Bronchial epithelial cell (primary cell): ENCODE measurements around the gene UBE2Q2. TPM values are rescaled to one million over a fixed set of nuclear protein-coding genes. Genes with fewer than 3 reads are reported as not detected.
"Not testable (repeated sequence)": the region's sequence is repeated elsewhere in the genome, so short reads cannot be mapped to it uniquely, and the experiment has no call there.

ENCODE experiments used
- DNase-seq: peaks from one replicate; pipeline ENCODE4 v3.0.0-alpha.2; 2010; ENCODE audit warnings: low read depth
- FAIRE-seq: peaks from 2 replicates; lab custom pipeline; 2011; peaks lifted over from hg19 to GRCh38; lab: Jason Lieb, UNC
- H3K27me3 ChIP-seq: 2 replicates; pipeline ENCODE4 v1.5.1; 2011; ENCODE audit warnings: low read length; ENCODE audit not compliant: control insufficient read depth, insufficient read depth
- H3K36me3 ChIP-seq: 2 replicates; pipeline ENCODE4 v1.5.1; 2011; ENCODE audit warnings: low read length; ENCODE audit not compliant: control insufficient read depth, insufficient read depth
- H3K4me3 ChIP-seq: 2 replicates; pipeline ENCODE4 v1.5.1; 2011; ENCODE audit warnings: mild to moderate bottlenecking, low read depth, low read length, control low read depth
- total RNA-seq: library from RNA; depleted of rRNA; stranded (reverse); fragments of >200 nt; gene quantifications from 2 replicates; pipeline ENCODE4 v1.2.1, GENCODE V29; 2014
- TF ChIP-seq, protein P1 (sequence below): IDR thresholded peaks from 2 replicates; pipeline ENCODE4 v1.5.1; 2011; ENCODE audit warnings: mild to moderate bottlenecking, moderate library complexity, low read length, control low read depth, inconsistent platforms; ENCODE audit not compliant: insufficient read depth, severe bottlenecking

The UBE2Q2 gene
- total RNA-seq, 1 donor from 2014 or later, result 32.1 TPM

DNA sequence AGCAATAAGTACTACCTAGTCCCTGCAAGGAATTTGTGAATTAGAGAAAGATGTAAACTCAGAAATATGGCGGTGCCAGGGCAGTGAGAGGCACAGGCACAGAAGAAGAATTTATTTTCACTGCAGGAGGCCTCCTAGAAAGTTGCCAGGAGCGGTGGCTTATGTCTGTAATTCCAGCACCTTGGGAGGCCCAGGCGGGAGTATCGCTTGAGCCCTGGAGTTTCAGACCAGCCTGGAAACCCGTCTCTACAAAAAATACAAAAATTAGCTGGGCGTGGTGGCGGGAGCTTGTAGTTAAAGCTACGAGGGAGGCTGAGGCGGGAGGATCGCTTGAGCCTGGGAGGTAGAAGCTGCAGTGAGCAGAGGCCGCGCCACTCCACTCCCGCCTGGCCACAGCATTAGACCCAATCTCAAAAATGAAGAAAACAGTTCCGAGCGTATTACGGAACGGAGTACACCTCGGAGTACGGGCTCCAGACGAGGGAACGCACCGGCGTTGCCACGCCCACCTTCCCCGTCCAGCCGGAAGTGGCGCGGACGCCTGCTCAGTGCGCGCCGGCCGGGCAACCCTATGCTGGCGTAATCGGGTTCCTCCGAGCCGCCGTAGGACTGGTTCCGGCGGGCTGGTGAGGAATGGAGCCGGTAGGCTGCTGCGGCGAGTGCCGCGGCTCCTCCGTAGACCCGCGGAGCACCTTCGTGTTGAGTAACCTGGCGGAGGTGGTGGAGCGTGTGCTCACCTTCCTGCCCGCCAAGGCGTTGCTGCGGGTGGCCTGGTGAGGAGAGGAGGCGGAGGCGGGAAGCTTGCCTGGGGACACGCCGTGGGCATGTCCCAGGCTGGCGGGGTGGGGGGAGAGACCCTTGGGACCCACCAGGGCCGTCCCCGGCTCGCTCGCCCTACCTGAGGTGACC, 60.3 kb downstream of the UBE2Q2 start, which contains the start of gene FBXO22:
Gene FBXO22, plus strand, starts transcription at position 548 of the 909 bp plus-strand sequence. Its CDS starts 86 bp downstream, at position 634.
- TF ChIP-seq, protein P1, sequence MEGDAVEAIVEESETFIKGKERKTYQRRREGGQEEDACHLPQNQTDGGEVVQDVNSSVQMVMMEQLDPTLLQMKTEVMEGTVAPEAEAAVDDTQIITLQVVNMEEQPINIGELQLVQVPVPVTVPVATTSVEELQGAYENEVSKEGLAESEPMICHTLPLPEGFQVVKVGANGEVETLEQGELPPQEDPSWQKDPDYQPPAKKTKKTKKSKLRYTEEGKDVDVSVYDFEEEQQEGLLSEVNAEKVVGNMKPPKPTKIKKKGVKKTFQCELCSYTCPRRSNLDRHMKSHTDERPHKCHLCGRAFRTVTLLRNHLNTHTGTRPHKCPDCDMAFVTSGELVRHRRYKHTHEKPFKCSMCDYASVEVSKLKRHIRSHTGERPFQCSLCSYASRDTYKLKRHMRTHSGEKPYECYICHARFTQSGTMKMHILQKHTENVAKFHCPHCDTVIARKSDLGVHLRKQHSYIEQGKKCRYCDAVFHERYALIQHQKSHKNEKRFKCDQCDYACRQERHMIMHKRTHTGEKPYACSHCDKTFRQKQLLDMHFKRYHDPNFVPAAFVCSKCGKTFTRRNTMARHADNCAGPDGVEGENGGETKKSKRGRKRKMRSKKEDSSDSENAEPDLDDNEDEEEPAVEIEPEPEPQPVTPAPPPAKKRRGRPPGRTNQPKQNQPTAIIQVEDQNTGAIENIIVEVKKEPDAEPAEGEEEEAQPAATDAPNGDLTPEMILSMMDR, result no peak
- DNase-seq, result peak; percentile 80
- FAIRE-seq, result no peak
- Histone ChIP-seq H3K27me3 (no peaks in the 10 kb centered on the region), H3K4me3 (peak within 1 kb of the TSS; percentile 76), H3K36me3 (peaks cover 11% of the 10 kb centered on the region)

DNA sequence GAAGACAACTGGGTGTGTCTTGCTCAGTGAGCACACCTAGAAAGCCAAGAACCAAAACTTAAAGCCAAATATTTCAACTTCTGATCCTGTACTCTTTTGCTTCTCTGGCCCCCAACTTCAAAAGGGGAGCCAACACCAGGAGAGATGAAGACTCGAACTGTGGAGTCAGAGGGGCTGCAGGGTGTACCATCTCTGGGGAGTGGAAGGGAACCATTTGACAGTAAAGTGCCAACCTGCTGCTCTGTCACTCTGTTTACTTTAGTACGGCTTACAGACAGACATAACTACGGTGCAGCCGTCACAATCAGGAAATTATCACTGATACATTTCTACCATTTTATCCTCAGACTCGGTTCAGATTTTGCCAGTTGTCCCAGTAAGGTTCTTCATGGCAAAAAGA, 62.0 kb downstream of the UBE2Q2 start:
- no peak for DNase-seq
- no peak overlapping the region for H3K4me3 ChIP-seq
- peaks cover 8% of the 10 kb centered on the region for H3K36me3 ChIP-seq
- H3K27me3 ChIP-seq, result no peaks in the 10 kb centered on the region
- TF ChIP-seq, protein P1, result no peak
- no peak for FAIRE-seq

- not testable (repeated sequence) for H3K36me3 ChIP-seq
These were observed 67.1 kb downstream of the UBE2Q2 start for GRCh38 chr15:75910355-75910754.

DNA sequence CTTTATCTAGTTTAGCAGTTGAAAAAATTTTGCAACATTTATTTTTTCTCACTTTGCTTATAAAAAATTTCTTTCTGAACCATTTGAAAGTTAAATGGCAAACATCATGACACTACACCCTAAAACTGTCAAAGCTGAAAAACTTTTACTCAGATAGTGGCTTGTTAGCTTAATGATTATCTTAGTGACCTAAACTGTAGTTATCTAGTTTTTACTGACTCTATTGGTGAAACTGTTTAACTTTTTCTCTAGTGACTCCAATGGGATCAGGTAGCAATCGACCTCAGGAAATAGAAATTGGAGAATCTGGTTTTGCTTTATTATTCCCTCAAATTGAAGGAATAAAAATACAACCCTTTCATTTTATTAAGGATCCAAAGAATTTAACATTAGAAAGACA, 73.7 kb downstream of the UBE2Q2 start:
- FAIRE-seq (no peak), DNase-seq (no peak)
- Histone ChIP-seq H3K4me3 (no peak overlapping the region), H3K36me3 (peaks cover 11% of the 10 kb centered on the region), H3K27me3 (no peaks in the 10 kb centered on the region)
- TF ChIP-seq, protein P1, result no peak

More at GRCh38 chr15:75910355-75910754, 67.1 kb downstream of the UBE2Q2 start:
- not testable (repeated sequence) for FAIRE-seq, H3K27me3 ChIP-seq, DNase-seq, H3K4me3 ChIP-seq

GRCh38 chr15:75918135-75918534, 74.9 kb downstream of the UBE2Q2 start:
- Histone ChIP-seq H3K4me3 (no peak overlapping the region), H3K27me3 (no peaks in the 10 kb centered on the region), H3K36me3 (peaks cover 11% of the 10 kb centered on the region)
- DNase-seq (no peak), FAIRE-seq (no peak)
- TF ChIP-seq, protein P1, result no peak

DNA sequence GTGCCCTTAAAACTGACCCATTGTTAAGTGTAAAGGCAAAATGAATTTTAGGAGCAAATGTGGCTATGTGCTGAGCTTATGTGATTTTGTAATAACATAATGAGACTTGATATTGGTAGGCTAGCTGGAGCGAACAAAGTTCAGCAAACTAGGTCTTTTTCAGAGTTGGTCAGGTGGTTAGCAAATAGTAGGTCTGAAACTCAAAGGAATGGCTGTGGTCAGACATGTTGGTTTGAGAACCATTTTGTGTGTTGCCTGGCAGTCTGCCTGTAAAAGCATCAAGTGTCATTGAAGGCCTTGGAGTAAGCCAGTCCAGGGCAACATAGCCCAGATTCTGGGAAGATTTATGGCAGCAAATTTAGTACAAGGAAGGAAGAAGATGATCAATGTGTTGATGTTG, 76.8 kb downstream of the UBE2Q2 start:
- FAIRE-seq (no peak), DNase-seq (no peak)
- Histone ChIP-seq H3K27me3 (no peaks in the 10 kb centered on the region), H3K4me3 (no peak overlapping the region), H3K36me3 (peaks cover 9% of the 10 kb centered on the region)
- TF ChIP-seq, protein P1, result no peak
